Measurements from ENCODE around the gene GPBP1. TPM values are rescaled to one million over a fixed set of nuclear protein-coding genes. Genes with fewer than 3 reads are reported as not detected.

Gene GPBP1
- total RNA-seq, 1 experiment from 2014 or later: 54.4 TPM

- ChIA-PET CTCF (no interaction called here), POLR2A (no interaction called here)
- Histone ChIP-seq H3K4me3 (ENCODE audit: low read depth in 2 of 2, low read length in 2 of 2) (no peak overlapping the region), H3K36me3 (ENCODE audit: control insufficient read depth, insufficient read depth, low read length) (peaks cover 20% of the 10 kb centered on the region), H3K27me3 (ENCODE audit: control insufficient read depth, insufficient read depth, low read length) (no peaks in the 10 kb centered on the region), H3K9me3 (ENCODE audit: control insufficient read depth, insufficient read depth, low read depth, low read length) (no peaks in the 10 kb centered on the region), H3K27ac (ENCODE audit: low read length) (no peak overlapping the region), H3K4me1 (ENCODE audit: control insufficient read depth, insufficient read depth, low read length) (no peaks in the 10 kb centered on the region)
- in situ Hi-C loops (cut with HindIII; ENCODE audit: low pct_unique_long_range_greater_than_20kb, low sequenced_read_pairs): no loop called here
- no peak for TF ChIP-seq SIN3A (IDR thresholded peaks at IDR 0.05; ENCODE audit: borderline replicate concordance, insufficient read depth, low read depth, low read length)
- TF ChIP-seq POLR2AphosphoS5 (IDR thresholded peaks at IDR 0.05; ENCODE audit: low read depth, low read length): no peak
- intact Hi-C loops (cut with micrococcal nuclease; ENCODE audit: unreplicated experiment): no loop called here
- no peak for ATAC-seq
- no TSS peak for BruUV-seq (replicated peaks)
- DNase-seq (ENCODE audit: low read depth, low spot score): no peak
These were observed 58.6 kb downstream of the GPBP1 start for GRCh38 chr5:57232293-57233033.

- no peaks in the 10 kb centered on the region for H3K27me3 ChIP-seq (ENCODE audit: control insufficient read depth, insufficient read depth, low read length)
- H3K36me3 ChIP-seq (ENCODE audit: control insufficient read depth, insufficient read depth, low read length): peaks cover 4% of the 10 kb centered on the region; the same call in 1 of the 2 replicates
- no peaks in the 10 kb centered on the region for H3K9me3 ChIP-seq (ENCODE audit: control insufficient read depth, insufficient read depth, low read depth, low read length)
- no TSS peak for BruUV-seq (replicated peaks)
- CTCF ChIA-PET: no interaction called here
- H3K4me3 ChIP-seq (ENCODE audit: low read depth in 2 of 2, low read length in 2 of 2): no peak overlapping the region
- ATAC-seq: no peak
- TF ChIP-seq CTCF (IDR thresholded peaks at IDR 0.05) (no peak), POLR2AphosphoS5 (IDR thresholded peaks at IDR 0.05; ENCODE audit: low read depth, low read length) (no peak), SIN3A (IDR thresholded peaks at IDR 0.05; ENCODE audit: borderline replicate concordance, insufficient read depth, low read depth, low read length) (no peak)
- intact Hi-C loops (cut with micrococcal nuclease; ENCODE audit: unreplicated experiment) (no loop called here), in situ Hi-C loops (cut with HindIII; ENCODE audit: low pct_unique_long_range_greater_than_20kb, low sequenced_read_pairs) (no loop called here)
- no peak overlapping the region for H3K27ac ChIP-seq (ENCODE audit: low read length)
- DNase-seq (ENCODE audit: low read depth, low spot score): no peak
- no peaks in the 10 kb centered on the region for H3K4me1 ChIP-seq (ENCODE audit: control insufficient read depth, insufficient read depth, low read length)
- POLR2A ChIA-PET: interaction anchor here (0.5 kb wide), 1 partner anchor 334 kb away, joined by 3 read pairs; no protein-coding TSS in a partner anchor
These were observed 69.7 kb downstream of the GPBP1 start for GRCh38 chr5:57243286-57244137.

GRCh38 chr5:57244331-57244730, 70.5 kb downstream of the GPBP1 start:
- Histone ChIP-seq H3K27me3 (ENCODE audit: control insufficient read depth, insufficient read depth, low read length) (no peaks in the 10 kb centered on the region), H3K36me3 (ENCODE audit: control insufficient read depth, insufficient read depth, low read length) (peaks cover 7% of the 10 kb centered on the region; the same call in 1 of the 2 replicates), H3K4me1 (ENCODE audit: control insufficient read depth, insufficient read depth, low read length) (no peaks in the 10 kb centered on the region), H3K4me3 (ENCODE audit: low read depth in 2 of 2, low read length in 2 of 2) (no peak overlapping the region), H3K27ac (ENCODE audit: low read length) (no peak overlapping the region), H3K9me3 (ENCODE audit: control insufficient read depth, insufficient read depth, low read depth, low read length) (no peaks in the 10 kb centered on the region)
- DNase-seq (ENCODE audit: low read depth, low spot score) (no peak), ATAC-seq (no peak)
- BruUV-seq (replicated peaks): no TSS peak
- POLR2A ChIA-PET: no interaction called here
- TF ChIP-seq REST (IDR thresholded peaks at IDR 0.05; ENCODE audit: insufficient read depth in 1 of 2, low read depth in 2 of 2, low read length in 1 of 2) (no peak), POLR2AphosphoS5 (IDR thresholded peaks at IDR 0.05; ENCODE audit: low read depth, low read length) (no peak), TCF7L2 (IDR thresholded peaks at IDR 0.05; ENCODE audit: low read depth, low read length) (no peak), CTCF (IDR thresholded peaks at IDR 0.05) (no peak), SIN3A (IDR thresholded peaks at IDR 0.05; ENCODE audit: borderline replicate concordance, insufficient read depth, low read depth, low read length) (no peak)
- intact Hi-C loops (cut with micrococcal nuclease; ENCODE audit: unreplicated experiment): no loop called here
- in situ Hi-C loops (cut with HindIII; ENCODE audit: low pct_unique_long_range_greater_than_20kb, low sequenced_read_pairs): no loop called here
- CTCF ChIA-PET: no interaction called here
